ENCODE data around the gene HOXB3.

Gene HOXB3

DNA sequence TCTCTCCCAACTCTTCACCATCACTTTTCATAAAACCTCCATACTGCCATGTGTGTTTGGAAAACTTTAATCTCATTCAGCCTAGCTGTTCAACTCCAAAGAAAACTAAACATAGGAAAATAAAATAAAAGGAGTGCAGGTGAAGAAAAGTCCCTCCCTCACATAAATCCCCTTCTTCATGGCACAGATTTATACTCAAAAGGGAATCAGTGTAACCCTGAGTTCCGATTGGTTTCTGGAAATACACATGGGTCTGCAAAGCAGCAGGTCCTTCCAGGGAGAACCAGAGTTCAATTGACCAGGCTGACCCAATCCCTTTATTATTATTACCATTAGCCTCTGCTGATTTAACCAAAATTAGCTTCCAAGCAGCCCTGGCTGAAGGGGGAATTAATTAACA, 36.2 kb downstream of the HOXB3 start:
- no peak for DNase-seq

DNA sequence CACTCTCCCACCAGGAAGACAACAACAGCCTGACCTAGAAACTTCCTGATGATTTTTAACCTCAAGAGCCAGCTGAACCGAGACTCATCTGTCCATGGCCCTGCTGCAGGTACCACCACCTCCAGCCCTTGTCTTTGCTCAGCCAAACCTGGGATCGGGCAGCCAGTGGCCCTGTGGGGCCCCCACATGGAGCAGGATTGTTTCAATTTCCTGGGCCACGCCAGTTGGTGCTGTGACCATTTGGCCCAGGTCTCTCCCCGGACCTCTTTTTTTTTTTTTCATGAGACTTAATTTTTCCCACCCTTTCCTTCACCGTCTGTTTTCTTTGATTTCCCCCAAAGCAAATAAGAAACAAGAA, 36.9 kb downstream of the HOXB3 start:
- no peak for DNase-seq

DNA sequence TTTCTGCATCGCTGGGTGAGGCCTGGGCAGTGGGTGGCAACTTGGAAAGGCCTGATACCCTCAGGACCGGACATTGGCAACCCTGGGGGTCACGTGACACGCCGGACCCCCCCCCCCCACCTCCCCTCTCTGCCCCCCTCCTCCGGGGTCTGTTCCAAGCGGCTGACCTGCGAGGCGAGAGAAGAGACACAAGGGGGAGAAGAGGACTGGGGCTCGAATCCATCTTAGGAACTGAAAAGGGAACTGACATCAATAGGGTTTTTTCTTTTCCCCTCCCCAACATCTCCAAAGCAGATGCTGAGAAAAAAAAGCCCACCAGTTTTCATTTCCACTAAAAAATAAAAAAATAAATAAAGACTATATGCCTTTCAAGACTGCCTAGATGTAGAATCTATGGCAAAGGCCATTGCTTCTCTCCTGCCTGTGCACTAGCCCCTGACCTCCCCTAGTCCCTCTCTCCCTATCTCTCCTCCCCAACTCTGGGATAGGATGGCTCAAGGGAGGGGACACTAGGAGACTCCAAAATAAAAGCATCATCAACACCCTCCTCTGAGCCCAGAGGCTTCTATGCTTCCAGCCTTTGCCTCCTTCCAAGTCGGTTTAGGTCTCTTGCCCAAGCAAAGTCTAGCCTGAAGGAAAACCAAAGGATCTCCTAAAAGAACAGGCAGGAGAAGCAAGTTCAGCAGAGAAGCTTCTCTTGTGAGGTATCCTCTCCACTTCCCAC, 37.4 kb downstream of the HOXB3 start:
- DNase-seq, result peak; percentile 77

DNA sequence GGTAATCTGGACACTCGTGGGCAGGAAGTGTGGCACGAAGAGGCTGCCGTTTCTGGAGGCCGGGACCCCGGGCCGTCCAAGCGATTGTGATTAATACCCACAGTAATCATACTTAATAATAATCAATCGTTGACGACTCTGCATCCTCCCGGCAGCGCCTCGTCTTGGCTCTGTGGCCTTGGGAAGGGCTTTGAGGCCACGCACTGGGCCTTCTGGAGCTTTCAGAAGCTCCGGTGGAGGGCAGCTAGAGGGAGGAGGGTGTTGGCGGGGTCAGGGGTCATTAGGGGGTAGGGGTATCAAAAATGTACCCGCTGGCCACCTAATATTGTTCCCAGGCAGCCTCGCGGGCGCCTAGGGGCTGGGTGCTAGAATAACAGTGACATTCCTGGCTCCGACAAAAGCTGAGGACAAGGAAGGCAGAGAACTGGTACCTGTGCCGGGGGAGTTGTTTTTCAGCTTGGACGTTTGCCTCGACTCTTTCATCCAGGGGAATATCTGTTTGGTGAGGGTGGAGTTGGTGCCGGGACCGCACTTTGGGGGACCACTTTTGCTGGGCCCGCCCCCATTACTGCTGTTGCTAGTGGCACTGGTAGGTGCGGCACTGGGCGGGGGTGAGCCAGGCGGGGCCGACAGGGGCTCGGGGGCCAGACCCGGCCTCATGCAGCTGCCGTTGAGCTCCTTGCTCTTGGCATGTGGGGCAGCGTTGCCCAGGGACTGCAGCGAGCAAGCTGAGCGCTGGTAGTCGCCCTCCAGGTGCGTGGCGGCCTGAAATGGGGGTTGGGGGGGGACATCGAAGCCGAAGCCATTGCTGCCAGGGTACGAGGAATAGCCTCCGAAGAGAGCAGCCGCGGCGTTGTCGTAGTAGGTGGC, 38.2 kb downstream of the HOXB3 start:
- peak; percentile 77 for DNase-seq

DNA sequence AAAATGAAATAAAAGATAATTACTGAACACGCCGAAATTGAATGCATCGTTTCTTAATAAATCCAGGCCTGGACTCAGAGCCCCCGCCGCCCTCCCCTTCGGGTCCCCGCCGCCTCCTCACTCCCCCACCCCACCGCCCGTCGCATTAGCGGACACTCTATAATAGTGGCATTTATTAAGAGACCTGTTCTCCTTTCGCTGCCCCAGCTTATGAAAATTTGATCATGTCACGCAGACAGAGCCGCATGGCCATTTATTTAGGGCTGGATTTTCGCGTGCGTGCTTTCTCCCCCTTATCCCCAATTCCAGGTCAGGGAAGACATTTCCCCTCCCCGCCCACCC, 38.9 kb downstream of the HOXB3 start:
- DNase-seq, result no peak

DNA sequence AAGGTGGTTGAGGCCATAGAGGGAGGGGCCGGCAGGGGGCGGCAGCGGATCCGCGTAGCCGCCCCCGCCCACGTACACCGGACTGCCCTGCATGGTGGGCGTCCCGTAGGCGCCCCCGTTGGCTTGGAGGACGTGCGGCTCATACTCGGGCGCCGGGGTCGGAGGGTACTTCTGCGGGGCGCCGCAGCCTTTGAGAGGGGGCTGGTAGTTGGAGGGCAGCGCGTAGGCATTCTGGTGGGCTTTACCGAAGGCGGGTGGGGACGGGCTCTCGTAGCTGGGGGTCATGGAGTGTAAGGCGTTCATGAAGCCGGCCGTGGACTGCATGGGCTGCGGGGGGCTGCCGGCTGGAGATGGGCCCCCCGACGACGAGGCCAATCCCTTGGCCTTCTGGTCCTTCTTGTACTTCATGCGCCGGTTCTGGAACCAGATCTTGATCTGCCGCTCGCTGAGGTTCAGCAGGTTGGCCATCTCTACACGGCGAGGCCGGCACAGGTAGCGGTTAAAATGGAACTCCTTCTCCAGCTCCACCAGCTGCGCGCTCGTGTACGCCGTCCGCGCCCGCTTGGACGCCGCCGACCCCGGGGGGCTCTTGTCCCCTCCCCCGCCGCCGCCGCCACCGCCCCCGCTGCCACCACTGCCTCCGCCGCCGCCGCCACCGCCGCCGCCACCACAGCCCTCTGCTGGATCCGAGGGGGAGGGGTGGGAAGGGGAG, 39.4 kb downstream of the HOXB3 start:
- DNase-seq, result no peak

DNA sequence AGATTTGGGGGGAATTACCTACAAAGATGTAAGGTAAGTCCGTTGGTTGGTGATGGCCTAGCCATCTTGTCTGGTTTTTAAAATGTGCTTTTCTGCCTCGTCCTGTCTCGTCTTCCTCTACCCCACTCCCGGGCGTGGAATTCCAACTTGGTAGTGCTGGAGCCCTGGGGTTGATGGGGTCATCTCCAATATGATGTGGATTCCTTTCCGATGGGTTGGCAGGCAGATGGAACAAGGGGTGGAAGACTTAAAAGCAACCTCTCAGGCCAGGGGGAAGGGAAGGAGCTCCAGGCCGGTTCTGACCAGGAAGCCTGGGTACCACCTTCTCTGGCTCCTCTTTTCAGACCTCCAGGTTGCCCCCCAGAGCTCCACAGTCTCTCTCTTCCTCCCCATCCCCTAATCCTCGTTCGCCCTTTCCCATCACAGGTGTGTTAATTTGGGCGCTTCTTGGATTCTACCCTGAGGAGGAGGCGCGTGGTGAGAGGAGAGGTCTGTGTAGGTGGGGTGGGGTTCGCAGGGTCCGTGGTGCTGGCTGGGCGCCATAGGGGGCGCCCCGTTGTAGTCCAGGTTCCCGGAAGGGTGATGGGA, 40.0 kb downstream of the HOXB3 start:
- no peak for DNase-seq

DNA sequence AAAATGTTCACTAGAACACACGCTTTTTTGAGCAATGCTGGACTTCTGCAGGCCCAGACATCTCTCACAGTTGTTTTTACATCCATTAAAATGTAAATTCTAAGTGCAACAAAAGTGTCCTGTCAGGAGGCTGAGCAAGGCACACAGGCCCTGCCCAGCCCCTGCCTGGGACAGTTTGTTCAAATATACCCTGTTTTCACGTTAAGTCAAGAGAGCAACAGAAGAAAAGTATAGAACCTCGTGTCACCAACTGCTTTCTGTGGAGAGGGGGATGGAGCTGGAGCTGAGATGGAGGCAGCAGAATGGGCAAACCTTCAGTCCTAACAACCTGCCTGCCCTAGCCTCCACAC, 40.8 kb downstream of the HOXB3 start:
- DNase-seq, result no peak

DNA sequence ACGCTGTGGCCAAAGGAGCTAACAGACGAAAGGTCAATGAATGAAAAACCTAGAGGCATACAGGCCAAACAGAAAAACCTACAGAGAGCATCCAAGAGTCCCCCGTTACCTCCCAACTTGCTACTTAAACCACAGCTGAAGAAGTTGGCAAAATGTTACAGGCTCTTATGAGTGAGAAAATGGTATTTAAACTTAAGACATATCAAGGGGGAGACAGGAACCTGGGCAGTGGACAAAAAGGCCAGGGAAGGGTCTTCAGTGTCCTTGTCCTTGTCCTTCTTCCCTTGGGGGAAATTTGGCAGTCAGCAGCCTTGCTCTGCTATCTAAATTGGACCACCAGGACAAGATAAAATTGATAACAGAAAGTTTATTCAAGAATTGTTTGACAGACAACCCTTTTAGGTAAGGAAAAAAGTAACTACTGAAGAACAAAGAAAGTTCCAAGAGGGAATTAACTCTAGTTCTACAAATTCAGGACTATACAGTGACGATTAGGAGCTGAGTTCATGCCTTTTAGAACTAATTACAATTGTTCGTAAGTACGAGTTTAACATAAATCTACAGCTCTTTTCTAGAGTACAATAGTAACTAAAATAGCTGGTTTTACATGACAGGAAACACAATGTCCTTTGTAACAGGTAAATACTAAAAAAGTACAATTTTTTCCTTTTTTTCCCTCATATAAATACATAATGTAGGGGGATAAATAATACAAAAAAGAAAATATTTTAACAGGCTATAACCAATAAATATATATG, 41.3 kb downstream of the HOXB3 start:
- no peak for DNase-seq

DNA sequence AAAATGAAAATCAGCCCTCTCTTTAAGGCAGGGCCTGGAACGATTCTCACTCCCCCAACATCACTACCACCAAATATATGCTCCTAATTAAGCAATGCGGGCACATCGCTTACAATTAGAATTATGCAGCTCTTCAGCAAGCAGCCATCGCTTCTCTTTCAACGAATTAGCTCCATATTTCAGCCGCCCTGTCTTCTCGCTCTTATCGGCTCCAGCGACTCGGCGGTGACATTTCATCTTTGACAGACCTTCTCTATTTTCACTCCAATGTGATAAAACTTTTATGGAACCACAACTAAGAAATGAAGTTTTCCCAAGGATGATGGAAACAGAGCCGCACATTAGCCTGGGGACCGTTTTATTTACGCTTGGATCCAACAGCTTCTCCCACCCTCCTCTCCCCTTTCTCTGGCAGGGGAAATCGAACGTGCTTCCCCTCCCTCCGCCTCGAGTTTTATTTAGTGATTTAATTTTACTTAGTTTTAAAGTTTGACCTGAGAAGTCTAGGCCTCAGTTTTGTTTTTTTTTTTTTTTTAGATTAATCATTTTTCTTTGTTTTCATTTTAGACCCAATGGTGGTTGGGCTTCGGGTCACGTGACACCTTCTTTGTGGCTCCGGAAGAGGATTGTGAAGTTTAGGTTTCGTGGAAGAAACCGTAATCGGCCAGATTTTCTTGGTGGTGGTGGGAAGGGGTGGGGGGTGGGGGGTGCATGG, 42.1 kb downstream of the HOXB3 start:
- peak; percentile 64 for DNase-seq

DNA sequence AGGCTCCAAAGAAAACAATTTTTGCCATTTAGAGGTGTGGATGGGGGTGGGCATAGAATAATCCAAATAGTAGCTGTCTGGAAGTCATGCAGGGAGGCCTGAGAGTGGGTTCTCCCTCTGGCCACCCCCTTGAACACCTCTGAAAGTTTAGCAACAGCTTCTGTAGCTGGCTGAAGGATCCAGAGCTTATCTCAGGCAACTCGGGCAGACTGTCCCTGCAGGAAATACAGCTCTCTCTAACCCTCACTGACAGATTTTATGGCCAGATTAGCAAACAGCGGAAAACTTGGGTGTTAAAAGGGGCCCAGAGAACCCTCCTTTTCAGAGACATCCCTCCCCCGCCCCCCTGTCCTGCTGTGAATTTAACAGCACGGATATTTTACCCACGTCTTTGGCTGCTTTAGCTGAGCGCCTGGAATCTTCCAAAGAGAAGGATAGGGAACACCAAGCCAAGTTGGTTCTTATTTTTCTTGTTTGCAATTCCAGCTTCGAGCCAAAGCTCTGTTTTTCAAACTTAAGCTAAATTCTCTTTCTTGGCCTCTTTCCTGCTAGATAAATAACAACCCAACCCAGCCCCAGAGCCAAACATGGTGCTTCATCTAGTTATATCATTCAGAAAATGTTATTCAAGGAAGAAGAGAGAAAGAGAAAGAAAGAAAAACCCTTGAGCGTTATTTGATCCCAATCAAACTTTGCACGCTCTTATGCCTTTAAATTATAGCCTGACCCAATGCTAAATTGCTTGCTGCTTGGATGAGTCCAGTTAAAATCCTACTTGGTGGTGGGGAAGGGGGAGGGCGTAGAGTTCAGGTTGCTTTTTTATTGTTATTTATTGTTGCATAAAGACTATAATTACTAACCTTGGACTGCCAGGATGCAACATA, 42.9 kb downstream of the HOXB3 start:
- peak; percentile 64 for DNase-seq

DNA sequence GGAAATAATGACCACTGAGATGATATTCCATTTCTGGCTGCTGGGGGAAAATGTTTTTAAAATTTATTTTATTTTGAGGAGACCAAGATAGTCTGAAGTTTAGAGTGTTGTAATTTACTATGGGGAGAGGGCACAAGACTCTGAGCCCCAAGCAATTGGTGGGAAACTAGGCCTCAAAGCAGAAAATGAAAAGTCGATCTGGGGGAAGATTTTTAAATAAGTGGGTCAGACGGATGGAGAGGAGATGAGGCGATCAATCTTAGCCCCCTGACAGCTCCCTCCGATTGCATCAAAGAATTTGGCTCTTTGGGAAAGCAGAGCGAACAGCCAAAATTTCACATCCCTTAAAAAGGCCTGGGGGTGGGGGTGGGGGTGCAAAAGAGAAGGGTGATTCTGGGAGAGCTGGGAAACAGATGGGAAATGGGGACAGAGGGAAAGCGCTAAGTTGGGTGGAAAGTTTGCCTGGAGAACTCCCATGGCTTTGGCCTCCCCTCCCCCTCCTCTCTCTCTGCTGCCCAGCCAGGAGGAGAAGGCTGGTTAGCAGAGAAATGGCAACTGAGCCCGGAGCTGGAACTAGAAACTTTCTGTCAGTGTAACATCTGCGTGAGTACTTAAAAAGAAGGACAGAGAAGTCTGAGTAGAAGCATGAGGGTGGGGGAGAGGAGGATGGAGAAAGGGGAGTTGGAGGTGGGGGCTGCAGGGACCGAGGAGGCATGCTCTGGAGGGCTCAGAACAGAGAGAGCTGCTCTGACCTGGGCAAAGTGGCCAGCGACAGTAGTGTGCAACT, 43.7 kb downstream of the HOXB3 start:
- DNase-seq, result no peak

DNA sequence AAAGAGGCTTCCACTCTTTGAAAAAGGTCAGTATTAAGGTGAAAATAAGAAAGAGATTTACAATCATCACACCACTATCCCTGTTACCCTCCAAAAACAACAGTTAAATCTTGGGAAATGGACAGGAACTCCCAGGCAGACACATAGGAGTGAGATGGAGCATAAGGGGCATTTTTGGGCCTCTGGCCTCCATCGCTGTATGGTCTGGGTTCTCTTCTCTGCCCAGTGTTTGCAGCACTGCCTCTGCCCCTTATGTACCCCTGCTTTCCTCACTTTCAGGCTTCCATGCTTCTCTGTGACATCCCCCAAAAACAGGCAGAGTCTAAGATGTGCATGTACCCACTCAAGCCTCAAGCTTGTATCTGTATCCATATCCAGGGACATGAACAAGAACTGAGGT, 44.5 kb downstream of the HOXB3 start:
- DNase-seq, result no peak

DNA sequence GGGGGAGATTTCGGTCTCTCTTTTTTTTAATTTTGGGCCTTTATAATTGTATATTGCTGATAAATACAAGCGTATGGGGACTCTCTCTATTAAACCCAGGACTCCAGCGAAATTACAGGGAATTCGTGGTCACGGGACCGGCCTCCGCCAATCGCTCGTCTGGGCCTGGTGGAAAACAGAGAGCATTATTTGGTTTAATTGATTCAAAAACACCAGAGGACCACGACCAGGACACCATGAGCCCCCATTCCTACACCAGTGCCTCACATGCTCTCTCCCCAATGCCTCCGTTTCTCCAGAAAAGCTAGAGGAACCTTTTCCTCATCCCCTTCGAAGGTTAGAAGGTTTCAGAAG, 45.0 kb downstream of the HOXB3 start, which contains the start of gene HOXB2:
HOXB2 (minus strand) TSS at position 88 of the 354 bp plus-strand sequence. CDS start 198 bp downstream, outside the sequence.
- DNase-seq, result peak; percentile 38

DNA sequence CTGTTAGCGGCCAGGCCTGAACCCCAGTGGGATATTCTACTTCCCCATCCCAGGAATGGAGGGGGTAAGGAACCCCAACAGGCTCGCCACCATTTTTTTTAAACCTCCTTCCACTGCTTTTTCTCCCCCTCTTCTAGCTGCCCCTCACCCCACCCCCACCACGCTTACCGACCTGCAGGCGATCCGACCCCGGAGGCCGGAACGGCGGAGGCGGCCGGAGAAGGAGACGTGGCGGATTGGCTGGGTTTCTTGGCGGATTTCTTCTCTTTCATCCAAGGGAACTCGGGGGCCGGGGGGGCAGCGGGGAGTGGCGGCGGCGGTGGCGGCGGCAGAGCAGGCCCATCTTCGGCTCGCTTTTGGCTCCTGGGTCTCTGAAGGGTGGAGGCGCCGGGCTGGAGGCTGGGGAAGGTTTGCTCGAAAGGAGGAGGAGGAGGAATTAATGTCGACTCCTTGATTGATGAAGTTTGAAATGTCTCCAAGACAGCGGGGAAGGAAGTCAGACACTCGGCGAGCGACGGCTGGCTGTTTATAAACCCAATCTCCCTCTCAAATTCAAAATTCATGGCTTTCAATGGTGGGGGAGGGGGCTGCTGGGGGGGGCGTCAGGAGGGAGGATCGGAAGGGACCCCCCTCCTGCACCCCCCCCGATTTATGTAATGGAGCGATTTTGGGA, 45.6 kb downstream of the HOXB3 start:
- peak; percentile 55 for DNase-seq

DNA sequence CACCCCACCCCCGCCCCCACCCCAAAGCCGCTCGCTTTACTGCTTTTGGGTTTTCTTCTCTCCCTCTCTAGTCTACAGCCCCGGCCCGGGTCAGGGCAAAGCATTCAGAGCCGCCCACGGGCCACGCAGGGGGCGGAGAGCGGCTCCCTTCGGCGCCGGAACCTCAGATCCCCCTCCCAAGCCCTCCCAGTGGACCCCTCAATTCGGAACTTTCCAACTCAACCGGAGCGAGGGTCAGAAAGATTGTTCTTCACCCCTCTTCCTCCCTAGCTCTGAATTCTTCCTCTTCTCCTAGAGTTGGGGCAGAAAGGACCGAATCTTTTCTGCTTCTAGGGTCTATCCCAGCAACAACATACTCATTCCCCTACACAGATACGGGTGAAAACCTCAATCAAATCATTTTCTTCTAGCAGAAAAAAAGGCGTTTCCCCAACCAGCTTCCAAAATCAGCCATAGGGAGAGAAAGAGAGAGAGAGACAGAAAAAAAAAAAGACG, 46.1 kb downstream of the HOXB3 start:
- no peak for DNase-seq

DNA sequence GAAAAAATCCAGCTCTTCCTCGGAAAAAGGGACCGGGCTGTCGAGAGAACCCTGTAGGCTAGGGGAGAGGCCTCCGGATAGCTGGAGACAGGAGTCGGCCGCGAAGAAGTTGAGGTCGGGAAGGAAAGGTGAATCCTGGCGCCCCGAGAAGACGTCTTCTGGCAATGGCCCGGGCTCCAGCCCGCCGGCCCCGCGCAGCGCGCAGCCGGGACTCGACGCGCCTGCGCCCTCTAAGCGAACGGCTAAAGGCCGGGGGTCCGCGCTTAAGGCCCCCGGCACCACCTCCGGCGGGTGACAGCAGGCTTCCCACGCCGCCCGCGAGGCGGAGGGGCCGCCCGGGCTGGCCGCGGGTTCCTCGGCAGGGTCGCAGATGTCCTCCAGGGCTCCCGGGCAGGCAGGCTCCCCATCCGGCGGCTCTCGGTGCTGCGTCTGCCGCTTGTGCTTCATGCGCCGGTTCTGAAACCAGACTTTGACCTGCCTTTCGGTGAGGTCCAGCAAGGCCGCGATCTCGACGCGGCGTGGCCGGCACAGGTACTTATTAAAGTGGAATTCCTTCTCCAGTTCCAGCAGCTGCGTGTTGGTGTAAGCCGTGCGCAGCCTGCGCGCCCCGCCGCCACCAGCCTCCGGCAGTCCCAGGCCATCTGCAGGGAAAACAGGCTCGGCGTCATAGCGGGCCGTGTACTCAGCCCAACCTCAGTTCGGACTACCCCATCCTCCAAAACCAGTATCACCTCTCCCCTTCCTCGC, 46.8 kb downstream of the HOXB3 start:
- DNase-seq, result no peak

DNA sequence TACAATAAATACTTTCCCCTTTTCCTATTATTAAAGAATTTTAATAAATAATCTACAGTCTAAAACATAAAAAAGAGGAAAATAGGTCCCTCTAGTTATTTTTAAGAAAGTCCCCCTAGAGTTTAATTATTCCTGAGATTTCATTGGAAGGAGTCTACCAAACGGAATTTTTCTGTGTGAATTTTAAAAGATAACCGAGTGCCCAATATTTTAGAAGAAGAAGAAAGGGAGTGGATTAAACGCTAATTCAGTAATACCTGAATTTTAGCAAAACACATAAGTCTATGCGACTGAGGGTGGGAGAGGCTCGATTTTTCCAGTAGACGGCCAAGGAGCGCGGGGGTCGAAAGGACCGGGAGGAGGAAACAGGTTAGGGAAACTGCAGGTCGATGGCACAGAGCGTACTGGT, 47.3 kb downstream of the HOXB3 start:
- no peak for DNase-seq
